Cardiac fibroblast (primary cell): ENCODE results near the gene OBSL1.
A peak's percentile ranks its signal among the peaks of the same experiment; 100 is the strongest.

Experiments used
- DNase-seq, 2 donors: peaks; one replicate each; pipeline versions ENCODE4 v3.0.0 to v3.0.0-alpha.2; 2010; ENCODE audit warnings: low read depth in 2 of 2
- H3K4me3 ChIP-seq, 2 donors: replicated peaks in 1 of 2; 1 replicate in 1 of 2; 2 replicates in 1 of 2; pipeline ENCODE4 v1.5.1; 2011; ENCODE audit warnings: low read depth in 2 of 2, low read length in 2 of 2, mild to moderate bottlenecking in 2 of 2, moderate library complexity in 1 of 2
- TF ChIP-seq, protein P1 (sequence below): IDR thresholded peaks from one replicate; pipeline ENCODE4 v1.5.1; 2011; ENCODE audit warnings: low read depth, mild to moderate bottlenecking, low read length, inconsistent platforms

The OBSL1 gene

DNA sequence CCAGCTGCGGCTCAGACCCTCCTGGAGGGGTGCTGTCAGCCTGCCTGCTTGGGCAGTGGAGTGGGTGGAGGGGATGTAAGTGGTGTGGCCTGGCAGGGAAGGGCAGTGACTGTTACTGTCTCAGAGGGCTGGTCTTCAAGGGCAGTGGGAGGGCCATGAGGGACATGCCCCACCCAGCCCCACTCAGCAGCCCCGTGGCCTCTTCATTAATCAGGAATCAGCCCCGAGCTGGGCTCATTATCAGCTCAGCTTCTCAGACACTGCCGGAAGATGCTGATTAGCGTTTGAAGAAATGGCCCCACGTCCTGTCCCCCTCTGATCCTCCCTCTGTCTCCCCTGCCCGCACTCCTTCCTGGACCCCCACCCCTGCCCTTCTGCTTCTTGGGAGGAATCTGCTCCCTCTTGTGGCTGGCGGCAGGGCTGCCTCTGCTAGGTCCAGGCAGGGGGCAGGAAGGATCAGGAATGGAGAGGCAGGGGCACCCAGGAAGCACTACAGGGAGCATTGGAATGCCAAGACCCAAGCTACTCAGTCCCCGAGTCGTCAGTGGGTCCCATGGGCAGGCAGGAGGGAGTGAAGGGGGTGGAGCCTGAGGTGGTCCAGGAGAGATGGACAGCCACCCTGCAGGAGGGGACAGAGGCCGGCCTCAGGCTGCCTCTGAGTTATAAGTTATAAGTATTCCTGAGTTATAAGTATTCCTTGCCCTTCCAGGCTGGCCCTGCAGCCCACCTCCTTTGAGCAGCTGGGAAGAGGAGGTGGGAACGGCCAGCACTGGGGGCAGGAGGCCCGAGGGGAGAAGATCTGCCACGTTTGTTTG is 50.1 kb downstream of the OBSL1 start:
- H3K4me3 ChIP-seq: no peak overlapping the region
- TF ChIP-seq, protein P1, sequence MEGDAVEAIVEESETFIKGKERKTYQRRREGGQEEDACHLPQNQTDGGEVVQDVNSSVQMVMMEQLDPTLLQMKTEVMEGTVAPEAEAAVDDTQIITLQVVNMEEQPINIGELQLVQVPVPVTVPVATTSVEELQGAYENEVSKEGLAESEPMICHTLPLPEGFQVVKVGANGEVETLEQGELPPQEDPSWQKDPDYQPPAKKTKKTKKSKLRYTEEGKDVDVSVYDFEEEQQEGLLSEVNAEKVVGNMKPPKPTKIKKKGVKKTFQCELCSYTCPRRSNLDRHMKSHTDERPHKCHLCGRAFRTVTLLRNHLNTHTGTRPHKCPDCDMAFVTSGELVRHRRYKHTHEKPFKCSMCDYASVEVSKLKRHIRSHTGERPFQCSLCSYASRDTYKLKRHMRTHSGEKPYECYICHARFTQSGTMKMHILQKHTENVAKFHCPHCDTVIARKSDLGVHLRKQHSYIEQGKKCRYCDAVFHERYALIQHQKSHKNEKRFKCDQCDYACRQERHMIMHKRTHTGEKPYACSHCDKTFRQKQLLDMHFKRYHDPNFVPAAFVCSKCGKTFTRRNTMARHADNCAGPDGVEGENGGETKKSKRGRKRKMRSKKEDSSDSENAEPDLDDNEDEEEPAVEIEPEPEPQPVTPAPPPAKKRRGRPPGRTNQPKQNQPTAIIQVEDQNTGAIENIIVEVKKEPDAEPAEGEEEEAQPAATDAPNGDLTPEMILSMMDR: peak; percentile 87
- DNase-seq: peak; percentile 36 to 61

DNA sequence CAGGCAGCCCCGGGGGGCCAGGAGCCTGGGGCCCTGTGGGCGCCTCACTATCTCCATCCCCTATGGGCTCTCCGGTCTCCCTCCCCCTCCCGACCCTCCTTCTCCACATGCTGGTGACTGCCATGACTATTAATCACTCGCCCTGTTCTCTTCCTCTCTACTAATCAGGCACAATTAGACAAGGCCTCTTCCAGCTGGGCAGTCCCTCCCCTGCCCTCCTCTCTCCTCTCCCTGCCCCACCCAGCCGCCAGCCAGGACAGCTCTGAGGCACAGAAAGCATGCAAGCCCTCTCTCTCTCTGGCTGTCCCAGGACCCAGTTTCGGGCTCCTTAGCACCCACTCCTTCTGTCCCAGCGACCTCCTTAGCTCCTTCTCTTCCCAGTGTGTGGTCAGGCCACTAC is 51.3 kb downstream of the OBSL1 start:
- DNase-seq: no peak
- TF ChIP-seq, protein P1: no peak
- H3K4me3 ChIP-seq: no peak overlapping the region

DNA sequence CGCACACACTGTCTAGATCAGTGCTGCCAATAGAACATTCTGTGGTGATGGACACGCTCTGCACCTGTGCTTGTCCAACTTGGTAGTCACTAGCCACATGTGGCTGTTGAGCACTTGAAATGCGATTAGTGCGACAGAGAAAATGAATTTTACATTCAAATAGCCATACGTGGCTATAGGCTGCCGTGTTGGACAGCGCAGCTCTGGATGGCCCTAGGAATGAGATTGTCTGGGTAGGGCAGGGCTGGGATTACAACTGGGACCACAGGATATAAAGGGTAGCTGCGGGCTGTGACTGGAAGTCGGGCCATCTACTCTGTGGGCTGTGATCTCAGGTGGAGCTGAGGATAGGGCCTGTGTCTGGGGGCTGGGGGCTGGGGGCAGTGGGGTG is 51.8 kb downstream of the OBSL1 start:
- no peak for DNase-seq
- H3K4me3 ChIP-seq: no peak overlapping the region
- TF ChIP-seq, protein P1: no peak

DNA sequence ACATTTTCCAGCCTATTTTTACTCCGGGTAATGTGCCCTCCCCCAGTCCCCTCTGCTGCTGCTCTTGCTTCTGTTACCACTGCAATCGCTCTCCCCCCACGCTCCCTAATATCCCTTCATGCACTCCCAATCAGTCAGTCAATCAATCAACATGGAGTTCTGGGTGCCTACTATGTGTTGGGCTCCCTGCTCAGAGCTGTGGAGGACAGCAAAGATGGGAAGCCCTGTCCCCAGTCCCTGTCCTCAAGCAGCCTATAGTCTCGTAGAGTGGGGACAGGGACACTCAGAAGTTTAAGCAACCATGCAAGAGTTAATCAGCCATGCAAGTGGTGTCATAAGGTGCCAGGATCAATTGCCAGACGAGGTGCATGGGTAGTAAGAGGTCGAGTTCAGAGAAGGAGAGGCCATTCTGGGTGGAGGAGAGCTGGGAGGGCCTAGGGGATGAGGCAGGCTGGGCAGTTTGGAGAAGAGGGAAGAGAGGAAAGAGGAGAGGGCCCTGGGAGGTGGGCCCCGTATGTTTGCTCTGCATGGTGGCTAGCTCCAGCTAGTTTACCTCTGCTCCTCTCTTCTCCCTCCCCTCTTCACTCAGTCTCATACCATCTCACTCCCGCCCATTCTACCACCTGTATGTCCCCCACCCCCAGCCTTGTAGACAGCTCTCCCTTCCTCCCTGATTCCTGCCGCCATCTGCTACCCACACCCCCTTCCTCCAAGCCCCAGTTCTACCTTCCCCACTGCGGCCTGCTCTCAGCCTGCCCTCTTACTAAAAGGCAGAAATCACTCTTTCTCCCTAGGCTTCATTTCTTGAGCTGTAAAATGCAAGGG is 53.2 kb downstream of the OBSL1 start:
- no peak for DNase-seq
- no peak overlapping the region for H3K4me3 ChIP-seq
- TF ChIP-seq, protein P1: no peak

DNA sequence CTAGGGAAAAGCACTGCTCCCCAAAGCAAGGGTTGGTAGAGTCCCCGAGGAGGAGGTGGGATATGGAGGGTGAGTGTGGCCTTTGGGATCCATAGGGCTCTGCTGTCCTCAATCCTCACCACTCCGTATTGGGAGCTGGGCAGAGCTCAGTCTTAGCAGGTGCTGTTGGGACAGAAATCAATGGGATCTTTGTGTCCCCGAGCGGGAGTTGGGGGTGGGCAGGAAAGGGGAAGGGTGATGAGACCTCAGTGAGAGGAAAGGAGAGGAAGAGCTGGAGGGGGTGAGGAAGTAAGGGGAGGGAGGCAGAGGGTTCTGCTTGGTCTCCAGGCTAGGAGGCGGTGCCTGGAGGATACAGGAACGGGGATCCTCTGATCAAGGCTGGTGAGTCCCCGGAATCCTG is 54.5 kb downstream of the OBSL1 start:
- no peak overlapping the region for H3K4me3 ChIP-seq
- no peak for DNase-seq
- TF ChIP-seq, protein P1: no peak

DNA sequence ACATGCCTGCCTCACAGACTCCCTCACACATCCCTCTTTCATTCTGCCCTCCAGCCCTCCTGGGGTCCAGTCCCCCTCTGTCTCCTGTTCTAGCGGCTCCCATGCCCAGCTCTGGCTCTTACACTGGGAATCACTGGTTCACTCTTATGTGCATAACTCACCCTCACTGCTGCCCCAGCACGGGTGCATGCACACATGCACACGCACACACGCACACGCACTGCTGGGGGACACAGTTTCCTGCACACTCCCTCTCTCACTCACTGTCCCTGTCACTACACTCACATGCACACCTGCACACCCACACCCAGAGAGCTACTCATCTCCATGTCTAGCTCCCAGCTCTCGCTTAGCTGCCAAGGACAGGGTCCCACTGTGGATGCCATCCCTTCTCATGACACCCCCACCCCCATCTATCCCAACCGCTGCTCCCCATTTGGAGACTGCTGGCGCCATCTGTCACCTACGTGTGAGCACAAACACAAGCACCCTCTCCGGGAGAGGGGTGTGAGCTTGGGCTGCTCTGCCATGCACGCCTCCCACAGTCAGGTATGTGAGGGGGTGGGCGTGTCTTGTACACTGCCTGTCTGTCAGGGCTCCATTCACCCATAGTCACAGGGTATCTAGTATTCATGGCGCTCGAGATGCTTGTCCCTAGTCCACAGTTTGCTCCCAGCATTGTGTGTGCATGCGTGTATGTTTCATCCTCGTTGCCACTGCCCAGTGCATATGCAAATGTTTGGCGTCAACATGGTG is 55.3 kb downstream of the OBSL1 start:
- TF ChIP-seq, protein P1: no peak
- H3K4me3 ChIP-seq: no peak overlapping the region
- DNase-seq: no peak
